Neural crest cell (in vitro differentiated cells): ENCODE data around the gene IL17A. TPM values are rescaled to one million over a fixed set of nuclear protein-coding genes. Genes with fewer than 3 reads are reported as not detected.

Source experiments
- DNase-seq: peaks from one replicate; pipeline ENCODE4 v3.0.0; 2021; ENCODE audit warnings: low read depth, mixed read lengths, low spot score
- H3K27ac Mint-ChIP-seq: one replicate; pipeline ENCODE4 v1.8.0; 2021; ENCODE audit warnings: mild to moderate bottlenecking, mixed read lengths; ENCODE audit not compliant: unreplicated experiment
- H3K27me3 Mint-ChIP-seq: 2 replicates; pipeline ENCODE4 v1.8.0; 2021; ENCODE audit warnings: low read depth, mild to moderate bottlenecking, mixed read lengths
- H3K36me3 Mint-ChIP-seq: 2 replicates; pipeline ENCODE4 v1.8.0; 2021; ENCODE audit warnings: low read depth, mild to moderate bottlenecking, mixed read lengths
- H3K4me1 Mint-ChIP-seq: 2 replicates; pipeline ENCODE4 v1.8.0; 2021; ENCODE audit warnings: mixed read lengths
- H3K4me3 Mint-ChIP-seq: one replicate; pipeline ENCODE4 v1.8.0; 2021; ENCODE audit warnings: mild to moderate bottlenecking, mixed read lengths
- H3K9me3 Mint-ChIP-seq: 2 replicates; pipeline ENCODE4 v1.8.0; 2021; ENCODE audit warnings: mixed read lengths
- CTCF ChIP-seq: fragments of 200-600 bp; sonication (generic); conservative IDR thresholded peaks from 2 replicates; pipeline ENCODE4 v1.5.0; 2021; ENCODE audit warnings: antibody characterized with exemption, mild to moderate bottlenecking
- total RNA-seq: library from RNA; stranded (reverse); gene quantifications from 2 replicates; pipeline ENCODE4 v1.2.1, GENCODE V29; 2021

Gene IL17A
- total RNA-seq, 1 donor from 2014 or later, result not detected

DNA sequence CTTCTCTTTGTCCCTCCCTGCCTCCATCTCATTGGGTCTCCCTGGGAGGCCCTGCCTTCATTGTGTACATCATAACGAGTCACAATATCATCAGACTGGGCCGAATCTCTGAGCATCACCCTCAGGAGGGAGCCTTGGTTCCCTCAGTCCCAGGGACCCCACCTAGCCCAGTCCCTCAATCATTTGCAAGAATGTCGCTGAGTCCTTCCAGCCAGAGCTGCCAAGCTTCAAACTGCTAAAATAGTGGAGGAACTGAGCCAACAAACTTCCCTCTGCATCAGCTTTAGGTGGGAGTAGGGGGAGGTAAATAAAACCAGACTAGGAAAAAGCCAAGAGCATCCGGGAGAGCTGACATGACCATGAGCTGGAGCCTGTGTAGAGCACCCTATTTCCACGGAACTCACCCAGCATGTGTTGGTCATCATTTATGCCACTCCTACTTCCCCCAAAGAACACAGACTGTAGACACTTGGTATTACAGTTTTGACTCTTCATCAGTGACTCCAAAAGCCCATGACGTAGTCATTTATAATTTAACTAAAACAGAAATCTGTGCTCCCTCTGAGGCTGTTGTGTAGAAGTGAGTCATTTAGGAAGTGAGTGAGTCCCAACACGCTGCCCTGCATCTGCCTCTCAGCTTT lies 28.8 kb upstream of the IL17A start:
- no peak for TF ChIP-seq CTCF

DNA sequence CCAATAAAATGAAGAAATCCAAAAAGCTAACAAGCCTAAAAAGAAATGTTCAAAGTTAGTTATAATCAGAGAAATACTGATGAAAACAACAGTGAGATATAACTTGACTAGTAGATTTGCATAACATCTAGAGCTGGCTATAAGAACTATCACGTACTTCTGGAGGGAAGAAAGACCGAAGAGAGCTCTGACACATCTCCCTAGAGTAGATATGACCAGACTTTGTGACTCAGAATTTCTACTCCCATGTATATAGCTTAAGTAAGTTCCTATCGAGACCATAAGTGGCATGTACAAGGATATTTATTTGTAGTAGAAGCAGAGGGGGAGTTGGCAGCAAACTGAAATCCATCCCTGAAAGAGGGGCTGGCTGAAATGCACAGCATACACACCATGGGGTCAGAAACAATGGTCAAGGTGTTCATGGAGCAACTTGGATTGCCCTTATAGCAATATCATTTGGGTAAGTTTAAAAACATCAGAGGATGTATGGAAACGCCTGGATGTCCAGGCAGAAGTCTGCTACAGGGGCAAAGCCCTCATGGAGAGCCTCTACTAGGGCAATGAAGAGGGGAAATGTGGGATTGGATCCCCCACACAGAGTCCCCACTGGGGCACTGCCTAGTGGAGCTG lies 25.6 kb upstream of the IL17A start:
- no peak overlapping the region for H3K27ac Mint-ChIP-seq
- peaks cover 4% of the 10 kb centered on the region for H3K9me3 Mint-ChIP-seq
- no peak for TF ChIP-seq CTCF
- no peaks in the 10 kb centered on the region for H3K36me3 Mint-ChIP-seq
- H3K27me3 Mint-ChIP-seq, result peaks cover 12% of the 10 kb centered on the region
- no peak for DNase-seq
- no peaks in the 10 kb centered on the region for H3K4me1 Mint-ChIP-seq
- no peak overlapping the region for H3K4me3 Mint-ChIP-seq

More for the DNA sequence above, 28.8 kb upstream of the IL17A start:
- Mint-ChIP-seq H3K27ac (no peak overlapping the region), H3K9me3 (peaks cover 4% of the 10 kb centered on the region), H3K4me3 (no peak overlapping the region), H3K27me3 (peaks cover 6% of the 10 kb centered on the region), H3K36me3 (no peaks in the 10 kb centered on the region), H3K4me1 (no peaks in the 10 kb centered on the region)
- no peak for DNase-seq

- TF ChIP-seq CTCF, result no peak
- H3K36me3 Mint-ChIP-seq, result no peaks in the 10 kb centered on the region
- H3K9me3 Mint-ChIP-seq, result peaks cover 4% of the 10 kb centered on the region
- no peak overlapping the region for H3K4me3 Mint-ChIP-seq
- peaks cover 12% of the 10 kb centered on the region for H3K27me3 Mint-ChIP-seq
- H3K27ac Mint-ChIP-seq, result no peak overlapping the region
- H3K4me1 Mint-ChIP-seq, result no peaks in the 10 kb centered on the region
- no peak for DNase-seq
These were observed 24.3 kb upstream of the IL17A start for GRCh38 chr6:52161689-52162438.

- H3K4me1 Mint-ChIP-seq, result no peaks in the 10 kb centered on the region
- no peak overlapping the region for H3K27ac Mint-ChIP-seq
- no peak overlapping the region for H3K4me3 Mint-ChIP-seq
- TF ChIP-seq CTCF, result peak; percentile 72
- peaks cover 8% of the 10 kb centered on the region for H3K9me3 Mint-ChIP-seq
- DNase-seq, result no peak
- peaks cover 12% of the 10 kb centered on the region for H3K27me3 Mint-ChIP-seq
- no peaks in the 10 kb centered on the region for H3K36me3 Mint-ChIP-seq
These were observed 23.0 kb upstream of the IL17A start for GRCh38 chr6:52162940-52163908.
